HFF-Myc (cell line): ENCODE results near the gene KBTBD8.

ENCODE experiments used
- DNase-seq: peaks from one replicate; pipeline ENCODE4 v3.0.0-alpha.2; 2011; ENCODE audit warnings: low read depth; ENCODE audit errors: extremely low read depth
- H3K4me3 ChIP-seq: replicated peaks from 2 replicates; pipeline ENCODE4 v1.5.1; 2011; ENCODE audit warnings: low read depth, mild to moderate bottlenecking, control low read depth, low read length
- TF ChIP-seq, protein P1 (sequence below): IDR thresholded peaks from 2 replicates; pipeline ENCODE4 v1.5.1; 2012; ENCODE audit warnings: mild to moderate bottlenecking, low read depth, low read length, control low read depth; ENCODE audit errors: missing control alignments

Gene KBTBD8

DNA sequence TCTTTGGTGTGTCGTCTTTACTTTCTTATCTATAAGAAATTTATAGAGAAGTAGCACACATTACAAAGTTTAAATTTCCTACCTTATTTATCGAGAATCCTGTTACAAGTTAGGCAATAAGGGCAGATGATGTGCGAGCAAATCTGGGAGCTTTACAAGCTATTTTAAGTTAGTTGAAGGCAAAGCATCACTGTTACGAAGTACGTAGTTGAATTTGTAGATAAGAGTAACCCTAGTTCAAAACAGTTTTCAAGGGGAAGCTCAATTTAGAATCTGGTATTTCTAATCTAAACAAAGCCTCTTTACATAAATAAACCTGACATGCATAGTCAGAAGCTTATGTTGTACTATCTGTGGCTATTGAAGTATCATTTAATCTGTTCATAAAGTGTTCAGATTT, 8.4 kb downstream of the KBTBD8 start:
- DNase-seq = no peak
- TF ChIP-seq, protein P1, sequence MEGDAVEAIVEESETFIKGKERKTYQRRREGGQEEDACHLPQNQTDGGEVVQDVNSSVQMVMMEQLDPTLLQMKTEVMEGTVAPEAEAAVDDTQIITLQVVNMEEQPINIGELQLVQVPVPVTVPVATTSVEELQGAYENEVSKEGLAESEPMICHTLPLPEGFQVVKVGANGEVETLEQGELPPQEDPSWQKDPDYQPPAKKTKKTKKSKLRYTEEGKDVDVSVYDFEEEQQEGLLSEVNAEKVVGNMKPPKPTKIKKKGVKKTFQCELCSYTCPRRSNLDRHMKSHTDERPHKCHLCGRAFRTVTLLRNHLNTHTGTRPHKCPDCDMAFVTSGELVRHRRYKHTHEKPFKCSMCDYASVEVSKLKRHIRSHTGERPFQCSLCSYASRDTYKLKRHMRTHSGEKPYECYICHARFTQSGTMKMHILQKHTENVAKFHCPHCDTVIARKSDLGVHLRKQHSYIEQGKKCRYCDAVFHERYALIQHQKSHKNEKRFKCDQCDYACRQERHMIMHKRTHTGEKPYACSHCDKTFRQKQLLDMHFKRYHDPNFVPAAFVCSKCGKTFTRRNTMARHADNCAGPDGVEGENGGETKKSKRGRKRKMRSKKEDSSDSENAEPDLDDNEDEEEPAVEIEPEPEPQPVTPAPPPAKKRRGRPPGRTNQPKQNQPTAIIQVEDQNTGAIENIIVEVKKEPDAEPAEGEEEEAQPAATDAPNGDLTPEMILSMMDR = no peak
- H3K4me3 ChIP-seq = no peak overlapping the region

DNA sequence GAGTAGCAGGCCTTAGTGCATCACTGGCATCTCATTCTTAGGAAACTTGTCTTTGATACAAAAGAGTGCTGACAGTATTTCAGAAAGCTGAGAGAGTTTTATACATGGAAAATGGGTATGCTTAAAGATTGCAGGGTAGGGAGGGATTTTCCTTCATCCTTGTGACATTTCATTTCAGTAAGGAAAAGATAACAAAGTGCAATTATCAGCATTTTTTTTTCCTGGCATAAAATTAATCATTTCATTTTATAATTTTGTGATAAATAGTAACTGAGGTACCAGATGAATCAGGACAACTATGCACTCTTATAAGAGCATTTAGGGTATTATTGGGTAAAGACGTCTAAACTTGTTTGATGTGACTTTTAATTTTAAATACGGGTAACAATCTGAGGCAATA, 10.3 kb downstream of the KBTBD8 start:
- H3K4me3 ChIP-seq = no peak overlapping the region
- DNase-seq = no peak
- TF ChIP-seq, protein P1 = no peak

DNA sequence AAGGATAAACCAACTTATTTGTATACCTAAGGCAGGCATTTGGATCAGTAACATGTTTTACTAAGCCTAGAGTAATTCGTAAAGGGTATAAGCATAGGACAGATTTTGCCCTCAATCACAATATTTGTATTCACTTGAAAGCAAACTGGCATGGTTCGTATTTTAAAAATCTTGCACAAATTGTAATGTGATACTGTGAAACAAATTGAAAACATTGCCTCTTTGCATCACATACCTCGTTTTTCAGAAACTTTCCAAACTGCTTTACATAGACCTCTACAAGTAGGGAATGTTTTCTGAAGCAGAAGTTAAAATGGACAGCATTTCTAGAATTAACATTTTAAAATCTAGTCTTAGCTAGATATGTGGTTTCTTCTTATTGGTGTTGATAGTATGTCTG, 11.6 kb downstream of the KBTBD8 start:
- no peak for DNase-seq
- no peak overlapping the region for H3K4me3 ChIP-seq
- TF ChIP-seq, protein P1 = no peak

DNA sequence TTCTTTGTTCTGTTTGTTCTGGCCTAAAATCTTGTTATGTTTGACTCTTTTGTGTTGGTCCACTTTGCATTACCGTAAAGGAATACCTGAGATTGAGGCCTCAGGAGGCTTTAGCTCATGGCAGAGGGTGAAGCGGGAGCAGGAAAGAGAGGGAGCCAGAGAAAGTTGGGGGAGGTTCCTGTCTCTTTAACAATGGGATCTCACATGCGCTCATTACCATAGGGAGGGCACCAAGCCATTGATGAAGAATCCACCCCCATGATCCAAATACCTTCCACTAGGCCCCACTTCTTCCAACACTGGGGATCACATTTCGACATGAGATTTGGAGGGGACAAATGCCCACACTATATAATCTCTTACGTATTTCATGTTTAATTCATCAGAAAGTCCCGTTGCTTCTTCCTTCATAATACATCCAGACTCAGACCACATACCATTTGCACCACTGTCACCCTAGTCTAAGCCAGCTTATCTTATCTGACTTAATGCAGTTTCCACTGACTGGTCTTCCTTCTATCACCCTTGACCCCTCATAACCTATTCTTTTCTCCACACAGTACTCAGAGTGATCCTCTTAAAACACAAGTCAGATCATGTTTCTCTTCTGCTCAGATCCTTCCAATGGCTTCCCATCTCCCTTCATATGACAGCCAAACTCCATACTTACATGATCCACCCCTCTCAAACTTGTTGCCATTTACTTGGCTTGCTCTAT, 13.5 kb downstream of the KBTBD8 start:
- DNase-seq = no peak
- TF ChIP-seq, protein P1 = no peak

GRCh38 chr3:67012564-67012963, 14.5 kb downstream of the KBTBD8 start:
- DNase-seq = no peak
- H3K4me3 ChIP-seq = no peak overlapping the region
- TF ChIP-seq, protein P1 = no peak

More for the DNA sequence above, 13.5 kb downstream of the KBTBD8 start:
- H3K4me3 ChIP-seq = no peak overlapping the region

- DNase-seq = no peak
- TF ChIP-seq, protein P1 = no peak
- no peak overlapping the region for H3K4me3 ChIP-seq
Measured at GRCh38 chr3:67015702-67016484, 17.8 kb downstream of the KBTBD8 start.
